HG03066 (cell line): Measurements from ENCODE around the gene NDUFV1.

Experiments used
- ATAC-seq: cut with Tn5 transposase; IDR thresholded peaks from one replicate; pipeline ENCODE4 v1.9.1; 2021; ENCODE audit warnings: low read depth; ENCODE audit not compliant: unreplicated experiment

Gene NDUFV1

DNA sequence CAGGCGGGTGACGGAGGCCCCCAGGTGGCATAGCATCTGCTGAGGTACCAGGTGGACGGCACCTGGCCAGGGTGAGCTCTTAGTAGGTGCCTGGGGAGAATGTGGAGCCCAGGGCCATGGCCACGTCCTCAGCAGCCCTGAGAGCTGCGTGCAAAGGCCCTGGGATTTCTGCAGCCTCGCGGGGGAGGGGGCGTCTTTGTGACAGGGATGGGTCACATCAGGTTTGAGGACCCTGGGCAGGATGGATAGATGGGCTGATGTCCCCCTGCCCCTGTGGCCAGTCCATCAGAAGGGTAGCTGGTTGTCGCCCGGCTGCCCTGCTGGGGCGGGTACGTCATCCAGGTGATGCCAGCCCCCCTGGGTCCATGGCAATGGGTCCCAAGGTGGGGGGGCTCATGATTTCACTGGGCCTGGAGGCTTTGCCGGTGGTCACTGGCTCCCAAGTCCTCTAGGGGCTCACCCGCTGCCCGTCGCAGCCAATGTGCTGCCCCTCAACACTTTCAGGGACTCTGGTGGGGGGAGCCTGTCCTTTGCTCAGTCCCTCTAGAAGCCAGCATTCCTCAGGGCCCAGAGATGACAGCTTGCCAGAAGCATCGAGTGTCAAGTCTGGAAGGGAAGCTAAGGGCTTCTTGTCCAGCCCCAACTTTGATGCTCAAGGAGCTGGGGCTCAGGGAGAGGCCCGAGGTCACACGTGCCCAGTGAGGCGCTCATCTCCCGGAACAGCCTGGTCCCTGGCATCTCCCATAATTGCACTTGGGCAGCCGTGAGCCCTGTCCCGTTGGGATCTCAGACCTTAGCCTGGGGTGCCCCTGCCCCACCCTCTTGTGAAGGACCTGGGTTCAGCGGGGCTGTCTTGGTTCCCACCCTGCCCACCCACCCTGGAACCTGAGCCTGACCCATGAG is 32.0 kb downstream of the NDUFV1 start:
- ATAC-seq, result no peak

GRCh38 chr11:67639438-67639859 is 32.7 kb downstream of the NDUFV1 start, which contains the start of gene TBX10:
Gene TBX10 (minus strand): TSS chr11:67639763. CDS start chr11:67639472, 291 bp downstream.
- no peak for ATAC-seq

- ATAC-seq, result no peak
Observed at GRCh38 chr11:67640021-67640757, 33.5 kb downstream of the NDUFV1 start.

GRCh38 chr11:67640758-67641337 is 34.1 kb downstream of the NDUFV1 start:
- no peak for ATAC-seq

- ATAC-seq, result no peak
Observed at GRCh38 chr11:67641338-67642172, 34.8 kb downstream of the NDUFV1 start.

GRCh38 chr11:67642173-67643120 is 35.7 kb downstream of the NDUFV1 start:
- ATAC-seq, result no peak

DNA sequence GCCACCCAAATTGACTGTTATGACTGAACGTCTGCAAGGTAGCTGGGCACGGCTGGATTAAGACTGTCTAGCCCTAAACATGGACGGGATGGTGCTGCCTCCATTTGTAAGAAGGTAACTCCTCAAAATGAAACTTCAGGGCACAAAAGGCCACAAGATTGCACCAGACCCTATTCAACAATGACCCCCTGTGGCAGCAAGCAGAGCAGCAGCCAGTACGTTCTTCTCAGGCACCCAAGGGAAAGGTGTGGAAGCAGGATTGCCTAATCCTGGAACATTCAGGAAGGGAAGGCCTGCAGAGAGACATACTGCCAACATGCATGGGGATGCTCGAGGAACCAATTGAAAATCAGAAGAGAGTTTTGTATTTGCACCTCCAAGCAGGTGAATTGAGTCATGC is 37.3 kb downstream of the NDUFV1 start:
- ATAC-seq, result no peak

GRCh38 chr11:67644472-67645418 is 38.0 kb downstream of the NDUFV1 start:
- no peak for ATAC-seq

- no peak for ATAC-seq
Observed at GRCh38 chr11:67645521-67646461, 39.1 kb downstream of the NDUFV1 start.

GRCh38 chr11:67646535-67647336 is 40.0 kb downstream of the NDUFV1 start:
- no peak for ATAC-seq

DNA sequence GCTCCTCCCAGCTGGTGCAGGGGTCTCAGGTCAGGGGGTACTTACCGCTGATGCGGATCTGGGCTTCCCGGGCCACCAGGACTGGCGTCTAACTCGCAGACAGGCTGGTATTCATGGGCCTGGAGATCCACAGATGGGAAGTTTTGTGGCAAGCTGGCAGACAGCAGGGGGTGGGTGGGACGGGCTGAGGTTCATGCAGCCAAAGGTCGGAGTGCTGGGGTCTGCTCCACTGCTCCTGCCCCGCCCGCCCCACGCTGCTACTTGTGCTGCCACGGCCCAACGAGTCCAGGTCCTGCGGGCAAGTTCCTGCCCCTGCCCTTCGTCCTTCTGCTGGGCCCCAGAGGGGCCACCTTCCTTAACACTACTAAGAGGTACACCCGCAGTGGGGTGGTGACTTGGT is 40.7 kb downstream of the NDUFV1 start:
- no peak for ATAC-seq

DNA sequence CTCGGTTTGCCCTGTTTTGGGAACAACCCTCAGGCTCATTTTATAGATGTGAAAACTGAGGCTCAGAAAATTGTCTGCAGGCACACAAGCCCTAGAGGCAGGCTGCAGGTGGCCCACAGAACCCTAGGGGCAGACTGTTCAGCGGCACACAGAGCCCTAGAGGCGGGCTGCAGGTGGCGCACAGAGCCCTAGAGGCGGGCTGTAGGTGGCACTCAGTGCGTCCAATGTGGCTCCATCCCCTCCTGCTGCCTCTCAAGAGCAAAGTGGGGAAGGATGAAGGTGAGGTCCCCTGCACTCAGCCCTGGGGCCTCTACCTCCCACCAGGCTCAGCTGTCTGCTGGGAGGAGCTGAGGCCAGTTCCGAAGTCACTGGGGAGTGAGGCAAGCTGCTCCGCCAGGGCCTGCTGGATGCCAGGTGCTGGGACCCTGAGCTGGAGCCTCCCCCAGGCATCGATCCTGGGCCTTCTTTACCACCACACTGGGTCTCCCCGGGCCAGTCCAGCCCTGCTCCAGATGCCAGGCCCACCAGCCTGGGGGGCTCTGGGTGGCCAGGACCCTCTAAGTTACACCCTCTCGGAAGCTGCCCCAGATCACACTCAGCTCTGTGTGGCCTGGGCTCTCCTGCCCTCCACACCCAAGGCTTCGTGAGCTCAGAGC is 41.5 kb downstream of the NDUFV1 start:
- no peak for ATAC-seq

GRCh38 chr11:67648796-67649613 is 42.3 kb downstream of the NDUFV1 start:
- no peak for ATAC-seq

DNA sequence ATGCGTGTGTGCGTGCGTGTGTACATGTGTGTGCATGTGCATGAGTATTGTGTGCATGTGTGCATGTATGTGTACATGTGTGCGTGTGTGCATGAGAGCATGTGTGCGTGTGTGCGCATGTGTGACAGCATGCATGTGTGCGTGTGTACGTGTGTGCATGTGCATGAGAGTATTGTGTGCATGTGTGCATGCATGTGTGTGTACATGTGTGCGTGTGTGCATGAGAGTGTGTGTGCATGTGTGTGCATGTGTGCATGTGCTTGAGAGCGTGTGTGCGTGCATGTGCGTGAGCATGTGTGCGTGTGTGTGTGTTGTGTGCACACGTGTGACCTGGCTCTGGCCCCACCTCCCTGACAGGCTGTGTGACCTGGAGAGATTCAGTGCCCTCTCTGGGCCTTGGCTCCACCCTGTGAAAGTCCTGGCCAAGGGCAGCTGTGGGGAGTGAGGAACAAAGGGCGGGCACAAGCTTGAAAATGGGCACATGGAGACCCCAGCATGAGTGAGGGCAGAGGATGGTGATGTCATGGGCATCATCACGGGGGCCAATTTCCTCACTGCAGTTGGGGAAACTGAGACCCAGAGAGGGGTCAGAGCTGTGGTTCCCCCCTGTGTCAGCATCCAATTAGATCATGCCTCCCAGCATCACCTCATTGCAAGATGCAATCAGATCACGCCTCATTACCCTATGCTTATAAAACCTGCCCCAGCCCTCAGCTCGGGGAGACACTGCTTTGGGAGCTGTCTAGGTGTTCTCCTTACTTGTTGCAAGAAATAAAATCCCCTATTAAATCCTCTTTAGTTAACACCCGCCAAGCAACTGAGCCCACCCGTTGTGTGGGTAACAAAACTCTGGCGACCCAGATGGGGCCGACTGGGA is 43.1 kb downstream of the NDUFV1 start:
- no peak for ATAC-seq
